Psoas muscle (tissue), 8 donors: ENCODE results near the gene INTS2. TPM values are rescaled to one million over a fixed set of nuclear protein-coding genes. Genes with fewer than 3 reads are reported as not detected.

Source experiments
- ATAC-seq, 4 donors: fragments of 200-7000 bp; cut with Tn5 transposase; one replicate each; pipeline ENCODE4 v1.9.1; 2020; ENCODE audit warnings: moderate library complexity in 3 of 4, mild to moderate bottlenecking in 2 of 4
- DNase-seq, 2 donors: peaks; one replicate each; pipeline ENCODE4 v3.0.0-alpha.2; 2020
- H3K27ac ChIP-seq: fragments of 200-600 bp; one replicate; pipeline ENCODE4 v1.8.0; 2022
- H3K27me3 ChIP-seq, 3 donors: fragments of 200-600 bp in 1 of 3; one replicate each; pipeline versions ENCODE4 v1.6.1 to v1.8.0; 2013 to 2022; ENCODE audit warnings: low read length in 2 of 3, mild to moderate bottlenecking in 2 of 3, moderate library complexity in 1 of 3; ENCODE audit not compliant: insufficient read depth in 3 of 3
- H3K36me3 ChIP-seq, 2 donors: fragments of 200-600 bp in 1 of 2; one replicate each; pipeline versions ENCODE4 v1.6.1 to v1.8.0; 2013 to 2022; ENCODE audit warnings: low read depth in 1 of 2, mild to moderate bottlenecking in 1 of 2, moderate library complexity in 1 of 2; ENCODE audit not compliant: insufficient read depth in 1 of 2
- H3K4me1 ChIP-seq: fragments of 200-600 bp; one replicate; pipeline ENCODE4 v1.8.0; 2022
- H3K4me3 ChIP-seq: fragments of 200-600 bp; one replicate; pipeline ENCODE4 v1.8.0; 2022; ENCODE audit warnings: mild to moderate bottlenecking
- H3K9me3 ChIP-seq: fragments of 200-600 bp; one replicate; pipeline ENCODE4 v1.8.0; 2022
- CTCF ChIP-seq: fragments of 200-600 bp; IDR thresholded peaks from one replicate; pipeline ENCODE4 v1.8.0; 2022; ENCODE audit warnings: antibody characterized with exemption
- WGBS, 3 donors: extraction: QIAGEN DNeasy Blood & Tissue Kit; methylation state at CpG; one replicate each; pipeline versions ENCODE4 v1.1.6 to v1.1.7; 2013; 5-methylcytosine and 5-hydroxymethylcytosine counted together
- intact Hi-C, 2 donors: fragments of 100-400 bp; cut with DNase I; formaldehyde crosslinking; loops; one replicate each; pipeline versions ENCODE4 v1.11.0 to v1.14.2; 2022
- long read RNA-seq, 2 donors: library from polyadenylated mRNA; unstranded; transcript quantifications; one replicate each; pipeline ENCODE4 v2.0.0, GENCODE V29; 2021
- polyA plus RNA-seq, 3 donors: library from polyadenylated mRNA; stranded (reverse); fragments of 200-250 nt; gene quantifications; one replicate each; pipeline ENCODE4 v1.2.3, GENCODE V29; 2013
- total RNA-seq, 4 donors: library from RNA; stranded (reverse); fragmentation: NEBNext Ultra II Directional in 2 of 4; extraction: Animal tissue kit (Norgen Biotek cat#: 25700) in 2 of 4; gene quantifications; one replicate each; pipeline versions ENCODE4 v1.2.1 to v1.2.4, GENCODE V29; 2021 to 2023
- donor health status: healthy with polysubstance abuse.
- donor health status: DM: no; HTN: no; CAD: no; lungs with moderate emphysema.
- donor health status: Bipolar disorder and iron deficiency.
- donor health status: healthy.
- donor health status: DM: yes; HTN: yes; CAD: no.
- donor health status: DM: no; HTN: no; CAD: no.
- donor health status: DM: no; HTN: no; CAD: no.
- donor health status: DM: yes; HTN: yes; CAD: no.

INTS2 gene
- total RNA-seq (1 to 10 TPM; 6.2 to 8.0 (median 6.9) TPM), polyA plus RNA-seq (1 to 10 TPM; 1.3 to 7.2 (median 2.7) TPM)
- long read RNA-seq, donor 1, full-length matches to known transcripts: 2 of 4 reads
- long read RNA-seq, donor 1, partial matches to known transcripts: 1 of 4 reads
- long read RNA-seq, donor 1, other reads (novel, unspliced or antisense): 1 of 4 reads
- long read RNA-seq, donor 2, full-length matches to known transcripts: 1 of 3 reads
- long read RNA-seq, donor 2, partial matches to known transcripts: 1 of 3 reads
- long read RNA-seq, donor 2, other reads (novel, unspliced or antisense): 1 of 3 reads

- DNase-seq (peak; percentile 98), ATAC-seq (peak; percentile 96 to 98 (median 97))
- intact Hi-C loops: loop anchor here (5.0 kb wide), 1 partner anchor 140 kb away; the partner anchor contains the start of gene MED13 (in 2 of the 2)
- Histone ChIP-seq H3K27ac (peak within 1 kb of the TSS; percentile 89), H3K4me3 (peak within 1 kb of the TSS; percentile 89), H3K4me1 (peaks cover 14% of the 10 kb centered on the region), H3K36me3 (peaks cover 2 to 32% of the 10 kb centered on the region in 2 donors), H3K27me3 (no peaks in the 10 kb centered on the region), H3K9me3 (no peaks in the 10 kb centered on the region)
- WGBS, 3 donors: 0 to 1% (median 1%) methylated on average over 58 of the region's 58 CpGs
- TF ChIP-seq CTCF: no peak
These were observed at the start of gene INTS2 for GRCh38 chr17:61927208-61928100. Gene INTS2, minus strand, starts transcription at chr17:61927982. Its CDS starts 1,338 bp downstream, at chr17:61926644.

GRCh38 chr17:61974115-61974514 lies 46.3 kb upstream of the INTS2 start:
- DNase-seq: no peak
- Histone ChIP-seq H3K36me3 (peaks cover 0 to 79% of the 10 kb centered on the region in 2 donors), H3K27me3 (no peaks in the 10 kb centered on the region), H3K4me3 (no peak overlapping the region), H3K9me3 (no peaks in the 10 kb centered on the region), H3K27ac (no peak overlapping the region), H3K4me1 (no peaks in the 10 kb centered on the region)
- no peak for TF ChIP-seq CTCF
- no peak for ATAC-seq
- WGBS, 3 donors: 94 to 96% (median 96%) methylated on average over 7 of the region's 7 CpGs
- intact Hi-C loops: no loop called here

GRCh38 chr17:61972311-61972710 lies 44.5 kb upstream of the INTS2 start:
- H3K27ac ChIP-seq: no peak overlapping the region
- no peaks in the 10 kb centered on the region for H3K9me3 ChIP-seq
- no peaks in the 10 kb centered on the region for H3K4me1 ChIP-seq
- H3K27me3 ChIP-seq: no peaks in the 10 kb centered on the region
- peaks cover 0 to 82% of the 10 kb centered on the region in 2 donors for H3K36me3 ChIP-seq
- H3K4me3 ChIP-seq: no peak overlapping the region
- DNase-seq: no peak
- no peak for ATAC-seq
- intact Hi-C loops: no loop called here
- no peak for TF ChIP-seq CTCF

- Histone ChIP-seq H3K27ac (no peak overlapping the region), H3K36me3 (peaks cover 4 to 86% of the 10 kb centered on the region in 2 donors), H3K4me1 (no peaks in the 10 kb centered on the region), H3K9me3 (no peaks in the 10 kb centered on the region), H3K27me3 (no peaks in the 10 kb centered on the region), H3K4me3 (no peak overlapping the region)
- TF ChIP-seq CTCF: no peak
- ATAC-seq (no peak), DNase-seq (no peak)
- 92 to 100% (median 100%) methylated on average over 1 of the region's 1 CpG for WGBS, 3 donors
- intact Hi-C loops: no loop called here
These were observed 42.2 kb upstream of the INTS2 start for GRCh38 chr17:61970030-61970429.
